ENCODE data around the gene LKAAEAR1. TPM values are rescaled to one million over a fixed set of nuclear protein-coding genes. Genes with fewer than 3 reads are reported as not detected.

The LKAAEAR1 gene
- polyA plus RNA-seq, 1 donor: 0.19 TPM

- Histone ChIP-seq H3K27me3 (ENCODE audit: control insufficient read depth, insufficient read depth, low read length) (peaks cover 58% of the 10 kb centered on the region), H3K27ac (ENCODE audit: low read length) (no peak overlapping the region), H3K4me3 (ENCODE audit: low read length) (no peak overlapping the region), H3K9me3 (ENCODE audit: control insufficient read depth, low read depth, low read length) (no peaks in the 10 kb centered on the region), H3K36me3 (ENCODE audit: control insufficient read depth, insufficient read depth, low read length) (no peaks in the 10 kb centered on the region), H3K4me1 (ENCODE audit: control insufficient read depth, insufficient read depth, low read length) (peaks cover 3% of the 10 kb centered on the region)
- DNase-seq: no peak
- no CpG with 5 or more reads among the region's 39 CpGs for WGBS (ENCODE audit: insufficient coverage, low lambda C conversion rate)
These were observed 27.1 kb downstream of the LKAAEAR1 start for GRCh38 chr20:64056889-64057627.

DNA sequence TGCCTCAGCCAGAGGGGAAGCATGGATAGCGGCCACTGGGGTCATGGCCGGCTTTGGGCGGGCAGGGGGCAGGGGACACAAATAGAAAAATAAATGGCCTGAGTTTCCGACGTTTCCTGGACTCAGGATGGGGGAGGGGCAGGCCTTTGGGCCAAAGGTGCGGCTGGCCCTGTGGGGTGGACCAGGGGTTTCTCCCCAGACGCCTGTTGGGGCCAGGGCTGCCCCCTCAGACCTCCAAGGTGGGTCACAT lies 27.6 kb downstream of the LKAAEAR1 start:
- peaks cover 63% of the 10 kb centered on the region for H3K27me3 ChIP-seq (ENCODE audit: control insufficient read depth, insufficient read depth, low read length)
- peaks cover 2% of the 10 kb centered on the region for H3K4me1 ChIP-seq (ENCODE audit: control insufficient read depth, insufficient read depth, low read length)
- no peak for DNase-seq
- no peaks in the 10 kb centered on the region for H3K9me3 ChIP-seq (ENCODE audit: control insufficient read depth, low read depth, low read length)
- no peak overlapping the region for H3K27ac ChIP-seq (ENCODE audit: low read length)
- no CpG with 5 or more reads among the region's 7 CpGs for WGBS (ENCODE audit: insufficient coverage, low lambda C conversion rate)
- H3K4me3 ChIP-seq (ENCODE audit: low read length): no peak overlapping the region
- no peaks in the 10 kb centered on the region for H3K36me3 ChIP-seq (ENCODE audit: control insufficient read depth, insufficient read depth, low read length)

DNA sequence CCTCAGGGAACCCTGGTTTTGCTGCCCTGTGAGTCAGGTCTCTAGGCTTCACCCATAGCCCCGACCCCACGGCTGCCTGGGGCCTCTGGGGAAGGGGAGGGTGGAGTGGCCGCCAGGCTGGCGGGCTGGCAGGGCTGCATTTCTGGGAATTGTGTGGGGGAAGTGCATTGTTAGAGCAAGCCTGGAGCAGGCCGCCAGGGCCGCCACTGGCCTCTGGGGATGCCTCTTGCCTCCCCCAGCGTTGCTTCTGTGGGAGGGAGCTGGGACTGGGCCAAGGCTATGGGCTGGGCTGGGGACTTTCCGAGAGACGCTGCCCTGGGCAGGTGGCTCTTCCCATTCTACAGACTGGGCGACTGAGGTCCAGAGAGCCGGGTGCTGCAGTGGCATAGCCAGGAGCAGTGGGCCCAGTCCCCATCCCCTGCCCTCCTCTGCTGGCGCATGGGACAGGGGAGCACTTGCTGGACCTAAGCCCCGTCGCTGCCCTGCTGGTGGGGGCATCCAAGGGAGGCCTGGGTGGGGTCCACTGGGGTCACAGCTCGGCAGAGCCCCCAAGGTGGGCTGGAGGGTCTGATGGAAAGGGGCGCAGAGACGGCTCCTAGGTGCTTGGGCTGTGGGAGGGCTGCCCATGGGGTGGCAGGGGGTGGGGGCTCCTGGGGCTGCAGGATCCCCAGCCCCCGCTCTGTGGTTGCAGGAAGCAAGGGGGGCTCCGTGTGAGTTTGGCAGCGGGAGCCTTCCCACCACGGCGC lies 28.1 kb downstream of the LKAAEAR1 start:
- no CpG with 5 or more reads among the region's 22 CpGs for WGBS (ENCODE audit: insufficient coverage, low lambda C conversion rate)
- Histone ChIP-seq H3K27ac (ENCODE audit: low read length) (no peak overlapping the region), H3K27me3 (ENCODE audit: control insufficient read depth, insufficient read depth, low read length) (peaks cover 67% of the 10 kb centered on the region)

GRCh38 chr20:64055396-64055892 lies 28.8 kb downstream of the LKAAEAR1 start:
- no peak for DNase-seq
- WGBS (ENCODE audit: insufficient coverage, low lambda C conversion rate): no CpG with 5 or more reads among the region's 9 CpGs
- H3K4me3 ChIP-seq (ENCODE audit: low read length): no peak overlapping the region
- no peak overlapping the region for H3K27ac ChIP-seq (ENCODE audit: low read length)
- no peaks in the 10 kb centered on the region for H3K36me3 ChIP-seq (ENCODE audit: control insufficient read depth, insufficient read depth, low read length)
- peaks cover 74% of the 10 kb centered on the region for H3K27me3 ChIP-seq (ENCODE audit: control insufficient read depth, insufficient read depth, low read length)
- H3K9me3 ChIP-seq (ENCODE audit: control insufficient read depth, low read depth, low read length): no peaks in the 10 kb centered on the region
- peaks cover 2% of the 10 kb centered on the region for H3K4me1 ChIP-seq (ENCODE audit: control insufficient read depth, insufficient read depth, low read length)

More for the DNA sequence above, 28.1 kb downstream of the LKAAEAR1 start:
- peaks cover 2% of the 10 kb centered on the region for H3K4me1 ChIP-seq (ENCODE audit: control insufficient read depth, insufficient read depth, low read length)
- H3K36me3 ChIP-seq (ENCODE audit: control insufficient read depth, insufficient read depth, low read length): no peaks in the 10 kb centered on the region
- H3K9me3 ChIP-seq (ENCODE audit: control insufficient read depth, low read depth, low read length): no peaks in the 10 kb centered on the region
- H3K4me3 ChIP-seq (ENCODE audit: low read length): no peak overlapping the region
- DNase-seq: no peak

GRCh38 chr20:64053841-64054661 lies 30.1 kb downstream of the LKAAEAR1 start:
- peak; percentile 43 to 44 for DNase-seq
- no peak overlapping the region for H3K27ac ChIP-seq (ENCODE audit: low read length)
- no CpG with 5 or more reads among the region's 17 CpGs for WGBS (ENCODE audit: insufficient coverage, low lambda C conversion rate)

DNA sequence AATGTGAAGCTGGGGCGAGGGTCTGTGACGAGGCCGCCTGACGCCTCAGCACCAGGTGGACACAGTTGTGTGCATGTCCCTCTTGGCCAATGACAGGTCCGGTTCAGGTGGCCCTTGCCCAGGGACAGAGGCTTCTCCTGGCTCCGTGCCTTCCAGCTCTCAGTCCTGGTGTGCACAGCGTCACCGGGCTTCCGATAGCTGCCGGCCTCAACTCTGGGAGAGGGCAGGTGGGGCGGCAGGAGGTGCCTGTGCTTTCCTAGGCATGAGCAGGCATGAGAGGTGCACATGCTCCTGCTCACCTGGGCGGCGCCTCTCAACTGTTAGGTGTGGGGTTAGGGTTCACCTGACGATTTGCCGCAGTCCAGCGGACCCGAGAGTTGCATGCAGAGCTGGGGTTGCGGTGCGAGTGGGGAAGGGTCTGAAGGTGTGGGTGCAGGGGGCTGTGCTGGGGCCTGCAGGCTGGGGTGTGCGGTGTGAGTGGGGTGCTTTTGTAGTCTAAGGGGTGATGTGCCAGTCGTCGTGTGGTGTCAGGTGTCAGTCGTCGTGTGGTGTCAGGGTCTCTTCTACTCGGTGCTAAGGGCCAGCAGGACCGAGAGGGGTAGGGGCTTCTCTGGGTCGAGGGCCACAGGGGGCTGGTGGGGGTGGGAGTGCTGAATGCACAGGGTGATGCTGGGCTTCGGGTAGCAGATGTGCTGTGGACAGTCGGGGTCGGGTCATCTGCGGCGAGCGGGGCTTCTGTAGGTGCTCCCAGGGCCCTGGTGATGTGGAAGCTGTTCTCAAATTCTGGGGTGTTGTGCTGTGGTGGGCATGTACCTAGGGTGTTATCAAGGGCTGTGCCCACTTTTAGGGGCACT lies 31.0 kb downstream of the LKAAEAR1 start:
- WGBS (ENCODE audit: insufficient coverage, low lambda C conversion rate): no CpG with 5 or more reads among the region's 33 CpGs
- Histone ChIP-seq H3K27me3 (ENCODE audit: control insufficient read depth, insufficient read depth, low read length) (peaks cover 79% of the 10 kb centered on the region), H3K27ac (ENCODE audit: low read length) (no peak overlapping the region), H3K9me3 (ENCODE audit: control insufficient read depth, low read depth, low read length) (peaks cover 3% of the 10 kb centered on the region), H3K4me3 (ENCODE audit: low read length) (no peak overlapping the region), H3K36me3 (ENCODE audit: control insufficient read depth, insufficient read depth, low read length) (no peaks in the 10 kb centered on the region), H3K4me1 (ENCODE audit: control insufficient read depth, insufficient read depth, low read length) (peaks cover 2% of the 10 kb centered on the region)
- no peak for DNase-seq

More at GRCh38 chr20:64053841-64054661, 30.1 kb downstream of the LKAAEAR1 start:
- H3K4me3 ChIP-seq (ENCODE audit: low read length): no peak overlapping the region
- peaks cover 83% of the 10 kb centered on the region for H3K27me3 ChIP-seq (ENCODE audit: control insufficient read depth, insufficient read depth, low read length)
- H3K9me3 ChIP-seq (ENCODE audit: control insufficient read depth, low read depth, low read length): peaks cover 3% of the 10 kb centered on the region
- peaks cover 2% of the 10 kb centered on the region for H3K4me1 ChIP-seq (ENCODE audit: control insufficient read depth, insufficient read depth, low read length)
- H3K36me3 ChIP-seq (ENCODE audit: control insufficient read depth, insufficient read depth, low read length): no peaks in the 10 kb centered on the region

GRCh38 chr20:64052326-64052722 lies 31.9 kb downstream of the LKAAEAR1 start:
- H3K36me3 ChIP-seq (ENCODE audit: control insufficient read depth, insufficient read depth, low read length): no peaks in the 10 kb centered on the region
- no peak overlapping the region for H3K27ac ChIP-seq (ENCODE audit: low read length)
- no peak overlapping the region for H3K4me3 ChIP-seq (ENCODE audit: low read length)
- DNase-seq: no peak
- WGBS (ENCODE audit: insufficient coverage, low lambda C conversion rate): no CpG with 5 or more reads among the region's 10 CpGs
- peaks cover 8% of the 10 kb centered on the region for H3K9me3 ChIP-seq (ENCODE audit: control insufficient read depth, low read depth, low read length)
- peaks cover 2% of the 10 kb centered on the region for H3K4me1 ChIP-seq (ENCODE audit: control insufficient read depth, insufficient read depth, low read length)
- H3K27me3 ChIP-seq (ENCODE audit: control insufficient read depth, insufficient read depth, low read length): peaks cover 83% of the 10 kb centered on the region

GRCh38 chr20:64051561-64052325 lies 32.5 kb downstream of the LKAAEAR1 start:
- Histone ChIP-seq H3K4me3 (ENCODE audit: low read length) (no peak overlapping the region), H3K27me3 (ENCODE audit: control insufficient read depth, insufficient read depth, low read length) (peaks cover 83% of the 10 kb centered on the region), H3K4me1 (ENCODE audit: control insufficient read depth, insufficient read depth, low read length) (peaks cover 2% of the 10 kb centered on the region), H3K36me3 (ENCODE audit: control insufficient read depth, insufficient read depth, low read length) (no peaks in the 10 kb centered on the region), H3K27ac (ENCODE audit: low read length) (no peak overlapping the region), H3K9me3 (ENCODE audit: control insufficient read depth, low read depth, low read length) (peaks cover 8% of the 10 kb centered on the region)
- DNase-seq: no peak
- WGBS (ENCODE audit: insufficient coverage, low lambda C conversion rate): no CpG with 5 or more reads among the region's 15 CpGs

DNA sequence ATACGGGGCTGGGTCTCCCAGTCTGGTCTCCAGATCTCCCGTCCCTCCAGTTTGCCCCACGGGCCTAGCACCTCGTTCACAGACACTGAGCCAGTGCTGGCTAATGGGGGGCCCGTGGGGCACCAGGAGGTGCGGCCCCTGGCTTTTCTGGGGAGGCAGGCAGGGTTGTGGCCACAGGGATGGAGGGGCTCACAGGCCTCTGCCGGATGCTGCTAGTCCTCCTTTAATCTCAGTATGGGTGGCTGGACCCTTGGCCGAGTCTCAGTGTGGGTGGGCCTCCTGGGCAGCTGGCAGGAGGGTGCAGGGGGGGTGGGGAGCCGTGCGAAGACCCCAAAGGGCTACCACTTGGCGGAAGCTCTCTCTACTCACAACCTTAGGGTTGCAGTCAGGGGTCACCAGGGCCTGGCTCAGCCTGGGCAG lies 33.2 kb downstream of the LKAAEAR1 start:
- H3K4me3 ChIP-seq (ENCODE audit: low read length): no peak overlapping the region
- no peak overlapping the region for H3K27ac ChIP-seq (ENCODE audit: low read length)
- no CpG with 5 or more reads among the region's 11 CpGs for WGBS (ENCODE audit: insufficient coverage, low lambda C conversion rate)

More for the DNA sequence above, 33.2 kb downstream of the LKAAEAR1 start:
- peaks cover 84% of the 10 kb centered on the region for H3K27me3 ChIP-seq (ENCODE audit: control insufficient read depth, insufficient read depth, low read length)
- H3K4me1 ChIP-seq (ENCODE audit: control insufficient read depth, insufficient read depth, low read length): peaks cover 2% of the 10 kb centered on the region
- H3K36me3 ChIP-seq (ENCODE audit: control insufficient read depth, insufficient read depth, low read length): no peaks in the 10 kb centered on the region
- DNase-seq: no peak
- peaks cover 8% of the 10 kb centered on the region for H3K9me3 ChIP-seq (ENCODE audit: control insufficient read depth, low read depth, low read length)

All from large intestine (tissue), 3 donors.